Lung (tissue), 12 donors: ENCODE results near the gene DENND6B. TPM values are rescaled to one million over a fixed set of nuclear protein-coding genes. Genes with fewer than 3 reads are reported as not detected.
A peak's percentile ranks its signal among the peaks of the same experiment; 100 is the strongest.

ENCODE experiments used
- ATAC-seq: fragments of 200-7000 bp; cut with Tn5 transposase; one replicate; pipeline ENCODE4 v1.9.1; 2020; ENCODE audit warnings: moderate number of reproducible peaks; ENCODE audit not compliant: insufficient read depth, low FRiP score
- DNase-seq, 3 donors: peaks; one replicate each; pipeline ENCODE4 v3.0.0-alpha.2; 2013 to 2017
- H3K27ac ChIP-seq, 2 donors: one replicate each; pipeline ENCODE4 v1.5.1; 2013; ENCODE audit warnings: mild to moderate bottlenecking in 2 of 2, moderate library complexity in 2 of 2, control low read depth in 1 of 2, inconsistent platforms in 1 of 2, low read depth in 1 of 2, low read length in 1 of 2
- H3K27me3 ChIP-seq, 3 donors: one replicate each; pipeline ENCODE4 v1.5.1; 2013; ENCODE audit warnings: low read length in 2 of 3; ENCODE audit not compliant: control insufficient read depth in 3 of 3, insufficient read depth in 3 of 3
- H3K36me3 ChIP-seq, 4 donors: one replicate each; pipeline ENCODE4 v1.5.1; 2013; ENCODE audit warnings: low read length in 4 of 4, mild to moderate bottlenecking in 1 of 4, moderate library complexity in 1 of 4; ENCODE audit not compliant: control insufficient read depth in 4 of 4, insufficient read depth in 4 of 4
- H3K4me1 ChIP-seq, 5 donors: one replicate each; pipeline ENCODE4 v1.5.1; 2013; ENCODE audit warnings: low read length in 5 of 5, mild to moderate bottlenecking in 2 of 5, moderate library complexity in 1 of 5; ENCODE audit not compliant: control insufficient read depth in 5 of 5, insufficient read depth in 5 of 5
- H3K4me3 ChIP-seq: one replicate; pipeline ENCODE4 v1.5.1; 2013; ENCODE audit warnings: mild to moderate bottlenecking, control low read depth, moderate library complexity
- H3K9ac ChIP-seq, 2 donors: one replicate each; pipeline ENCODE4 v1.5.1; 2013; ENCODE audit warnings: low read length in 2 of 2, control low read depth in 1 of 2; ENCODE audit not compliant: insufficient read depth in 1 of 2
- H3K9me3 ChIP-seq, 4 donors: one replicate each; pipeline ENCODE4 v1.5.1; 2013; ENCODE audit warnings: low read length in 3 of 4, mild to moderate bottlenecking in 1 of 4, moderate library complexity in 1 of 4; ENCODE audit not compliant: control insufficient read depth in 4 of 4, insufficient read depth in 3 of 4
- WGBS, 2 donors: extraction: QIAGEN DNeasy Blood & Tissue Kit; methylation state at CpG; one replicate each; pipeline ENCODE4 v1.1.7; 2013; 5-methylcytosine and 5-hydroxymethylcytosine counted together
- polyA plus RNA-seq, 2 donors: library from polyadenylated mRNA; stranded (reverse); fragments of 200-250 nt; gene quantifications; one replicate each; pipeline ENCODE4 v1.2.1, GENCODE V29; 2013
- total RNA-seq, 2 donors: library from RNA; depleted of rRNA in 1 of 2; stranded (reverse); fragments of >200 nt in 1 of 2; gene quantifications; one replicate each; pipeline ENCODE4 v1.2.1, GENCODE V29; 2014 to 2021
- TF ChIP-seq, protein P1 (sequence below): IDR thresholded peaks from 2 replicates; pipeline ENCODE4 v1.5.1; 2012; ENCODE audit warnings: mild to moderate bottlenecking; ENCODE audit errors: control extremely low read depth, extremely low read depth
- donor health status: control.
- donor health status: control.
- donor health status: Bipolar disorder and iron deficiency.
- donor health status: healthy.
- donor health status: DM: yes; HTN: yes; CAD: no.

Gene DENND6B
- total and polyA plus RNA-seq, 4 donors = 8.0 to 26.0 (median 12.6) TPM

- H3K9ac ChIP-seq = no peak overlapping the region
- H3K4me3 ChIP-seq = no peak overlapping the region
- DNase-seq (no peak), ATAC-seq (no peak)
- WGBS, 2 donors = 32 to 33% methylated on average over 11 of the region's 11 CpGs
- peak overlapping the region; percentile 51 to 84 for H3K27ac ChIP-seq
- peaks cover 11 to 73% (median 51%) of the 10 kb centered on the region in 5 donors for H3K4me1 ChIP-seq
- no peaks in the 10 kb centered on the region for H3K27me3 ChIP-seq
- TF ChIP-seq, protein P1, sequence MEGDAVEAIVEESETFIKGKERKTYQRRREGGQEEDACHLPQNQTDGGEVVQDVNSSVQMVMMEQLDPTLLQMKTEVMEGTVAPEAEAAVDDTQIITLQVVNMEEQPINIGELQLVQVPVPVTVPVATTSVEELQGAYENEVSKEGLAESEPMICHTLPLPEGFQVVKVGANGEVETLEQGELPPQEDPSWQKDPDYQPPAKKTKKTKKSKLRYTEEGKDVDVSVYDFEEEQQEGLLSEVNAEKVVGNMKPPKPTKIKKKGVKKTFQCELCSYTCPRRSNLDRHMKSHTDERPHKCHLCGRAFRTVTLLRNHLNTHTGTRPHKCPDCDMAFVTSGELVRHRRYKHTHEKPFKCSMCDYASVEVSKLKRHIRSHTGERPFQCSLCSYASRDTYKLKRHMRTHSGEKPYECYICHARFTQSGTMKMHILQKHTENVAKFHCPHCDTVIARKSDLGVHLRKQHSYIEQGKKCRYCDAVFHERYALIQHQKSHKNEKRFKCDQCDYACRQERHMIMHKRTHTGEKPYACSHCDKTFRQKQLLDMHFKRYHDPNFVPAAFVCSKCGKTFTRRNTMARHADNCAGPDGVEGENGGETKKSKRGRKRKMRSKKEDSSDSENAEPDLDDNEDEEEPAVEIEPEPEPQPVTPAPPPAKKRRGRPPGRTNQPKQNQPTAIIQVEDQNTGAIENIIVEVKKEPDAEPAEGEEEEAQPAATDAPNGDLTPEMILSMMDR = no peak
- no peaks in the 10 kb centered on the region for H3K9me3 ChIP-seq
- H3K36me3 ChIP-seq = peaks cover 0 to 17% (median 3%) of the 10 kb centered on the region in 4 donors
Observed at GRCh38 chr22:50303848-50304527, 22.8 kb downstream of the DENND6B start.

GRCh38 chr22:50303515-50303847 lies 23.3 kb downstream of the DENND6B start:
- Histone ChIP-seq H3K36me3 (peaks cover 0 to 17% (median 3%) of the 10 kb centered on the region in 4 donors), H3K4me3 (no peak overlapping the region), H3K27ac (peak overlapping the region; percentile 51 to 84), H3K27me3 (no peaks in the 10 kb centered on the region), H3K4me1 (peaks cover 11 to 73% (median 47%) of the 10 kb centered on the region in 5 donors), H3K9me3 (no peaks in the 10 kb centered on the region), H3K9ac (no peak overlapping the region)
- WGBS, 2 donors = 48 to 55% methylated on average over 7 of the region's 7 CpGs
- TF ChIP-seq, protein P1 = no peak
- ATAC-seq (no peak), DNase-seq (no peak)

DNA sequence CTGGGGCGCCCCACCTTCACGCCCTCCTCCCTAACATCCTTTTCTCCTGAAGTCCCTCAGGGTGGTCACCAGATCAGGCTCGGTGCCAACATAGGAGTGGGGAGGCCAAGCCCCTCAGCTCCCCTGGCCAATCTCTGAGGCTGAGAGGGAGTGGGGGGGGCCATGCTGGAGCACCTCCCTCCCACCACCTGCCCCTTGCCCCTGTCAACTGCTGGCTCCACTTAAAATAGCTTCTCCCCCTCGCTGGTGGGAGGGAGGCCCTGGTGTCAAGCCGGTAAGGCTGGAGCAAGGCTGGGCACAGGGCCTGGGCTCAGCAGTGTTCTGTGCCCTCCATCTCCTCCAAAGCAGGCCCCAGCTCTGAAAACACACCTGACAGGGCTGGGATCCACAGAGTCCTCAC lies 24.2 kb downstream of the DENND6B start:
- TF ChIP-seq, protein P1 = no peak
- ATAC-seq (no peak), DNase-seq (no peak)
- 52 to 61% methylated on average over 5 of the region's 5 CpGs for WGBS, 2 donors
- Histone ChIP-seq H3K27me3 (no peaks in the 10 kb centered on the region), H3K36me3 (peaks cover 0 to 17% (median 3%) of the 10 kb centered on the region in 4 donors), H3K4me1 (peaks cover 11 to 67% (median 43%) of the 10 kb centered on the region in 5 donors), H3K27ac (peak overlapping the region; percentile 35 to 84), H3K4me3 (no peak overlapping the region), H3K9ac (no peak overlapping the region), H3K9me3 (no peaks in the 10 kb centered on the region)

- TF ChIP-seq, protein P1 = no peak
- Histone ChIP-seq H3K27ac (peak overlapping the region; percentile 35 to 84), H3K36me3 (peaks cover 0 to 17% (median 3%) of the 10 kb centered on the region in 4 donors), H3K4me3 (no peak overlapping the region), H3K9ac (peak overlapping the region in 1 of 2 donors; percentile 42), H3K9me3 (no peaks in the 10 kb centered on the region), H3K27me3 (no peaks in the 10 kb centered on the region), H3K4me1 (peaks cover 11 to 71% (median 43%) of the 10 kb centered on the region in 5 donors)
- WGBS, 2 donors = 27 to 49% methylated on average over 8 to 9 of the region's 9 CpGs
- DNase-seq (no peak), ATAC-seq (no peak)
Observed at GRCh38 chr22:50302041-50302541, 24.7 kb downstream of the DENND6B start.
